ENCODE results near the gene DGKA. TPM values are rescaled to one million over a fixed set of nuclear protein-coding genes. Genes with fewer than 3 reads are reported as not detected.
A peak's percentile ranks its signal among the peaks of the same experiment; 100 is the strongest.

DGKA gene
- total and polyA plus RNA-seq, 2 experiments from 2014 or later, result 16.1 to 24.6 TPM

DNA sequence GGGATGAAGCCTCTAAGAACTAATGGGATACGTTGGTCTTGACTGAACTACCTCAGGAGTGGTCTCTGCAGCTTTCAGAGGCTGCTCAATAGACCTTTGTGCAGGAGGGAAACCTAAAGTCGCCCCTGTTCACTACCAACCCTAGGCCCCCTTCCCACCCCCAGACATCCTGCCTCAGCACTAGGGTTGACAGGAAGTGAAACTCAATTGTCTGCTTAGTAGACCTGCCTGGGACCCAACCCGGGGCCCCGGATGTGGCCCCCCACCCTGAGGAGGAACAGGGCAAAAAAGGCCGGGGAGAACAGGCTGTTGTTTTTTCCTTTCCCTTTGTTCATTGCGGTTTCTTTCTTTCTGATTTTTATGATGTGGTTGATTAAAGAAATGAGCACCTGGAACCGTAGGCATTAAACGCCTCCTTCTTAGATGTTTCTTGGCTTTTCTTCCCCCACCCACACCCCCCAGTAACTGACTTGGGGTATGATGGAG, 1.6 kb upstream of the DGKA start (continued):
- TF ChIP-seq, protein P1, sequence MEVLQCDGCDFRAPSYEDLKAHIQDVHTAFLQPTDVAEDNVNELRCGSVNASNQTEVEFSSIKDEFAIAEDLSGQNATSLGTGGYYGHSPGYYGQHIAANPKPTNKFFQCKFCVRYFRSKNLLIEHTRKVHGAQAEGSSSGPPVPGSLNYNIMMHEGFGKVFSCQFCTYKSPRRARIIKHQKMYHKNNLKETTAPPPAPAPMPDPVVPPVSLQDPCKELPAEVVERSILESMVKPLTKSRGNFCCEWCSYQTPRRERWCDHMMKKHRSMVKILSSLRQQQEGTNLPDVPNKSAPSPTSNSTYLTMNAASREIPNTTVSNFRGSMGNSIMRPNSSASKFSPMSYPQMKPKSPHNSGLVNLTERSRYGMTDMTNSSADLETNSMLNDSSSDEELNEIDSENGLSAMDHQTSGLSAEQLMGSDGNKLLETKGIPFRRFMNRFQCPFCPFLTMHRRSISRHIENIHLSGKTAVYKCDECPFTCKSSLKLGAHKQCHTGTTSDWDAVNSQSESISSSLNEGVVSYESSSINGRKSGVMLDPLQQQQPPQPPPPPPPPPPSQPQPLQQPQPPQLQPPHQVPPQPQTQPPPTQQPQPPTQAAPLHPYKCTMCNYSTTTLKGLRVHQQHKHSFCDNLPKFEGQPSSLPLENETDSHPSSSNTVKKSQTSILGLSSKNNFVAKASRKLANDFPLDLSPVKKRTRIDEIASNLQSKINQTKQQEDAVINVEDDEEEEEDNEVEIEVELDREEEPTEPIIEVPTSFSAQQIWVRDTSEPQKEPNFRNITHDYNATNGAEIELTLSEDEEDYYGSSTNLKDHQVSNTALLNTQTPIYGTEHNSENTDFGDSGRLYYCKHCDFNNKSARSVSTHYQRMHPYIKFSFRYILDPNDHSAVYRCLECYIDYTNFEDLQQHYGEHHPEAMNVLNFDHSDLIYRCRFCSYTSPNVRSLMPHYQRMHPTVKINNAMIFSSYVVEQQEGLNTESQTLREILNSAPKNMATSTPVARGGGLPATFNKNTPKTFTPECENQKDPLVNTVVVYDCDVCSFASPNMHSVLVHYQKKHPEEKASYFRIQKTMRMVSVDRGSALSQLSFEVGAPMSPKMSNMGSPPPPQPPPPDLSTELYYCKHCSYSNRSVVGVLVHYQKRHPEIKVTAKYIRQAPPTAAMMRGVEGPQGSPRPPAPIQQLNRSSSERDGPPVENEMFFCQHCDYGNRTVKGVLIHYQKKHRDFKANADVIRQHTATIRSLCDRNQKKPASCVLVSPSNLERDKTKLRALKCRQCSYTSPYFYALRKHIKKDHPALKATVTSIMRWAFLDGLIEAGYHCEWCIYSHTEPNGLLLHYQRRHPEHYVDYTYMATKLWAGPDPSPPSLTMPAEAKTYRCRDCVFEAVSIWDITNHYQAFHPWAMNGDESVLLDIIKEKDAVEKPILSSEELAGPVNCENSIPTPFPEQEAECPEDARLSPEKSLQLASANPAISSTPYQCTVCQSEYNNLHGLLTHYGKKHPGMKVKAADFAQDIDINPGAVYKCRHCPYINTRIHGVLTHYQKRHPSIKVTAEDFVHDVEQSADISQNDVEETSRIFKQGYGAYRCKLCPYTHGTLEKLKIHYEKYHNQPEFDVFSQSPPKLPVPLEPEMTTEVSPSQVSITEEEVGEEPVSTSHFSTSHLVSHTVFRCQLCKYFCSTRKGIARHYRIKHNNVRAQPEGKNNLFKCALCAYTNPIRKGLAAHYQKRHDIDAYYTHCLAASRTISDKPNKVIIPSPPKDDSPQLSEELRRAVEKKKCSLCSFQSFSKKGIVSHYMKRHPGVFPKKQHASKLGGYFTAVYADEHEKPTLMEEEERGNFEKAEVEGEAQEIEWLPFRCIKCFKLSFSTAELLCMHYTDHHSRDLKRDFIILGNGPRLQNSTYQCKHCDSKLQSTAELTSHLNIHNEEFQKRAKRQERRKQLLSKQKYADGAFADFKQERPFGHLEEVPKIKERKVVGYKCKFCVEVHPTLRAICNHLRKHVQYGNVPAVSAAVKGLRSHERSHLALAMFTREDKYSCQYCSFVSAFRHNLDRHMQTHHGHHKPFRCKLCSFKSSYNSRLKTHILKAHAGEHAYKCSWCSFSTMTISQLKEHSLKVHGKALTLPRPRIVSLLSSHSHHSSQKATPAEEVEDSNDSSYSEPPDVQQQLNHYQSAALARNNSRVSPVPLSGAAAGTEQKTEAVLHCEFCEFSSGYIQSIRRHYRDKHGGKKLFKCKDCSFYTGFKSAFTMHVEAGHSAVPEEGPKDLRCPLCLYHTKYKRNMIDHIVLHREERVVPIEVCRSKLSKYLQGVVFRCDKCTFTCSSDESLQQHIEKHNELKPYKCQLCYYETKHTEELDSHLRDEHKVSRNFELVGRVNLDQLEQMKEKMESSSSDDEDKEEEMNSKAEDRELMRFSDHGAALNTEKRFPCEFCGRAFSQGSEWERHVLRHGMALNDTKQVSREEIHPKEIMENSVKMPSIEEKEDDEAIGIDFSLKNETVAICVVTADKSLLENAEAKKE (CRISPR knock-in tag; IDR thresholded peaks at IDR 0.05), result no peak
- TF ChIP-seq EZH2phosphoT487 (IDR thresholded peaks at IDR 0.05; ENCODE audit: unreplicated experiment) (no peak), STAT1 (IDR thresholded peaks at IDR 0.05; ENCODE audit: unreplicated experiment) (no peak)
- TF ChIP-seq, protein P2, sequence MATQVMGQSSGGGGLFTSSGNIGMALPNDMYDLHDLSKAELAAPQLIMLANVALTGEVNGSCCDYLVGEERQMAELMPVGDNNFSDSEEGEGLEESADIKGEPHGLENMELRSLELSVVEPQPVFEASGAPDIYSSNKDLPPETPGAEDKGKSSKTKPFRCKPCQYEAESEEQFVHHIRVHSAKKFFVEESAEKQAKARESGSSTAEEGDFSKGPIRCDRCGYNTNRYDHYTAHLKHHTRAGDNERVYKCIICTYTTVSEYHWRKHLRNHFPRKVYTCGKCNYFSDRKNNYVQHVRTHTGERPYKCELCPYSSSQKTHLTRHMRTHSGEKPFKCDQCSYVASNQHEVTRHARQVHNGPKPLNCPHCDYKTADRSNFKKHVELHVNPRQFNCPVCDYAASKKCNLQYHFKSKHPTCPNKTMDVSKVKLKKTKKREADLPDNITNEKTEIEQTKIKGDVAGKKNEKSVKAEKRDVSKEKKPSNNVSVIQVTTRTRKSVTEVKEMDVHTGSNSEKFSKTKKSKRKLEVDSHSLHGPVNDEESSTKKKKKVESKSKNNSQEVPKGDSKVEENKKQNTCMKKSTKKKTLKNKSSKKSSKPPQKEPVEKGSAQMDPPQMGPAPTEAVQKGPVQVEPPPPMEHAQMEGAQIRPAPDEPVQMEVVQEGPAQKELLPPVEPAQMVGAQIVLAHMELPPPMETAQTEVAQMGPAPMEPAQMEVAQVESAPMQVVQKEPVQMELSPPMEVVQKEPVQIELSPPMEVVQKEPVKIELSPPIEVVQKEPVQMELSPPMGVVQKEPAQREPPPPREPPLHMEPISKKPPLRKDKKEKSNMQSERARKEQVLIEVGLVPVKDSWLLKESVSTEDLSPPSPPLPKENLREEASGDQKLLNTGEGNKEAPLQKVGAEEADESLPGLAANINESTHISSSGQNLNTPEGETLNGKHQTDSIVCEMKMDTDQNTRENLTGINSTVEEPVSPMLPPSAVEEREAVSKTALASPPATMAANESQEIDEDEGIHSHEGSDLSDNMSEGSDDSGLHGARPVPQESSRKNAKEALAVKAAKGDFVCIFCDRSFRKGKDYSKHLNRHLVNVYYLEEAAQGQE (IDR thresholded peaks at IDR 0.05; ENCODE audit: unreplicated experiment), result no peak

DNA sequence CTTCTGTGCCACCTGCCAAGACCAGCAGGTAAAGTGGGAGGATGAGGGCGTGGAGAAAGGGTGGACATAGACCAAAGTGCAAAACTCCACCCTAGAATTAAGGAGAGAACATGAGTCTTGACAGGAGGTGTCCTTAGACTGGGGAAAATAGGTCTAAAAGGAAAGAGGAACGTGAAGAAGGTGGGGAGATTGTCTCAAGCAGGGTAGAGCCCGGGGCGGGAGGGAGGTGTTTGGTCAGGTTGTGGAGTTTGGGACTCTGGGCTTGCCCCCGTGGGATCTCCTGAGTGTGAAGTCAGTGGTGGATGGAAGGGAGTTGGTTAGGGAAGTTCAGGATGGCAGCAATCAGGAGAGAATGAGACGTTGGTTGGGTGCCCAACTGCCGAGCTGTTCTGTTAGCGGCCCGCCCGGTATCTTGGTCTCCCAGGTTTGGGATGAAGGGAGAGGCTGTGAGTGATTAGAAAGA, 386 bp downstream of the DGKA start:
- Mint-ChIP-seq H3K4me1 (peaks cover 28% of the 10 kb centered on the region), H3K4me3 (peak overlapping the region; percentile 81), H3K27ac (peak overlapping the region; percentile 34; the same call in 1 of the 2 replicates), H3K9me3 (no peaks in the 10 kb centered on the region; the same call in 2 of the 3 replicates), H3K36me3 (ENCODE audit: low read depth) (peaks cover 4% of the 10 kb centered on the region; the same call in 1 of the 3 replicates), H3K27me3 (ENCODE audit: insufficient read depth, low read depth, poor library complexity) (peaks cover 29% of the 10 kb centered on the region)
- Histone ChIP-seq H4K20me1 (replicated peaks; ENCODE audit: insufficient read depth) (no peaks in the 10 kb centered on the region), H3K4me3 (peak overlapping the region; percentile 75), H3K9me2 (ENCODE audit: insufficient read depth) (no peaks in the 10 kb centered on the region), H3F3A (replicated peaks; ENCODE audit: low read depth) (peaks cover 11% of the 10 kb centered on the region), H3K27ac (ENCODE audit: low read depth) (no peak overlapping the region; the same call in 1 of the 2 replicates), H3K36me3 (ENCODE audit: insufficient read depth) (no peaks in the 10 kb centered on the region), H3K4me1 (ENCODE audit: insufficient read depth) (peaks cover 42% of the 10 kb centered on the region), H3K27me3 (ENCODE audit: insufficient read depth) (peaks cover 40% of the 10 kb centered on the region), H3K4me2 (peak overlapping the region; percentile 86), H2AFZ (peak overlapping the region; percentile 96), H3K79me2 (replicated peaks; ENCODE audit: insufficient read depth) (peaks cover 4% of the 10 kb centered on the region)
- DNase-seq (ENCODE audit: low spot score) (no peak), ATAC-seq (no peak)
- TF ChIP-seq JUNB (IDR thresholded peaks at IDR 0.05; ENCODE audit: unreplicated experiment) (no peak), ZNF331 (CRISPR knock-in tag; IDR thresholded peaks at IDR 0.05; ENCODE audit: low read depth) (no peak)

Measured in GM23338 (cell line).